HG02642 (cell line): ENCODE measurements around the gene KRTAP3-3.
"Not testable (repeated sequence)": the region's sequence is repeated elsewhere in the genome, so short reads cannot be mapped to it uniquely, and the experiment has no call there.

Source experiments
- ATAC-seq: cut with Tn5 transposase; IDR thresholded peaks from one replicate; pipeline ENCODE4 v1.9.1; 2021; ENCODE audit warnings: mild to moderate bottlenecking; ENCODE audit not compliant: unreplicated experiment, poor library complexity

The KRTAP3-3 gene

GRCh38 chr17:40993839-40994238 lies at the start of gene KRTAP3-3:
TSS of gene KRTAP3-3 (minus strand) at chr17:40994164. CDS start at chr17:40994097, 67 bp downstream.
- ATAC-seq = no peak

- no peak for ATAC-seq
These were observed 49.0 kb upstream of the KRTAP3-3 start for GRCh38 chr17:41042953-41043352.

DNA sequence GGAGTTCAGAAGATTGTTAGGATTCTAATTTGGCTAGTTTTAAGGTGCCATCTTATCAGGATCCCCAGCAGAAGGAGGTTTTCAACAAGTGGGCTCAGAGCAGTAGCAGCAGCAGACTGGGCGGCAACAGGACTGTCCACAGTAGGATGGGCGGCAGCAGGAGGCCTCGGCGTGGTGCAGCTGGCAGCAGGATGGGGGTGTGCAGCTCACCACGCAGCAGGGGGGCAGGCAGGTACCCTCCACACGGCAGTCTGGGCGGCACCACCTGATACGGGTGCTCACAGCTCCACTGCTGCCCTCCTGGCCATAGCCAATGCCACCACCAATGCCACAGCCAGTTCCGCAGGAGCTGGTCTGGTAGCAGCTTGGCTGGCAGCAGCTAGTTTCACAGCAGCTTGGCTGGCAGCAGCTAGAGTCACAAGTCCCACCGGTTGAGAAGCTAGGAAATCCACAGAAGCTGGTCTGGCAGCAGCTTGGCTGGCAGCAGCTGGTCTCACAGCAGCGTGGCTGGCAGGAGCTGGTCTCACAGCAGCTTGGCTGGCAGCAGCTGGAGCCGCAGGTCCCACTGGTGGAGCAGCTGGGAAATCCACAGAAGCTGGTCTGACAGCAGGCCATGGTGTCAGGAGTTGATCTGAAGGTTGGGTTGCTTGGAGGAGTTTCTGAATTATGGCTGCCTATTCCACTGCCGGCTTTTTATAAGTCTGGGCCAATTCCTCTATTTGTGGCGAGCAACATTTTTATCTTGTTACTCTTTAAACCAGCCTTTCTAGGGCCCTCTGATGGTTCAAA lies 47.0 kb upstream of the KRTAP3-3 start, which contains the start of gene KRTAP1-1:
TSS of gene KRTAP1-1 (minus strand) at position 668 of the 789 bp plus-strand sequence. CDS start at position 615, 53 bp downstream.
- ATAC-seq = not testable (repeated sequence)

- ATAC-seq = no peak
These were observed 43.9 kb upstream of the KRTAP3-3 start for GRCh38 chr17:41037853-41038350.

GRCh38 chr17:41034346-41034935 lies 40.5 kb upstream of the KRTAP3-3 start, which contains the start of gene KRTAP1-3:
TSS of gene KRTAP1-3 (minus strand) at chr17:41034874. CDS start at chr17:41034821, 53 bp downstream.
- ATAC-seq = not testable (repeated sequence)

DNA sequence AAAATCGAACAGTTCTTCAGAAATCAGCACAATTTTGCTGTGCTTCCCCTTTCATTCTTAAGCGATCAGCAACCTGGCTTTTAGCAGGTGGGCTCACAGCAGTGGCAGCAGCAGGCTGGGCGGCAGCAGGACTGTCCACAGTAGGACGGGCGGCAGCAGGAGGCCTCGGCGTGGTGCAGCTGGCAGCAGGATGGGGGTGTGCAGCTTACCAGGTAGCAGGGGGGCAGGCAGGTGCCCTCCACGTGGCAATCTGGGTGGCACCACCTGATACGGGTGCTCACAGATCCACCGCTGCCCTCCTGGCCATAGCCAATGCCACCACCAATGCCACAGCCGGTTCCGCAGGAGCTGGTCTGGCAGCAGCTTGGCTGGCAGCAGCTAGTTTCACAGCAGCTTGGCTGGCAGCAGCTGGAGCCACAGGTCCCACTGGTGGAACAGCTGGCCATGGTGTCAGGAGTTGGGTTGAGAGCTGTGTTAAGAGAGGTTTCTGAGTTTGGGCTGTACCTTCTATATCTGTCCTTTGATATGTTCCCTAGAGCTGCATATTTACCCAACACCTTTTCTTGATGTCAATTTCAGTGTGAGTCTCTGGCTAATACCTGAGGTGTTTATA lies 35.8 kb upstream of the KRTAP3-3 start, which contains the start of gene KRTAP1-4:
TSS of gene KRTAP1-4 (minus strand) at position 563 of the 613 bp plus-strand sequence. CDS start at position 446, 117 bp downstream.
- ATAC-seq = no peak

GRCh38 chr17:41026715-41027471 lies 32.9 kb upstream of the KRTAP3-3 start, which contains the start of gene KRTAP1-5:
TSS of gene KRTAP1-5 (minus strand) at chr17:41027208. CDS start at chr17:41027155, 53 bp downstream.
- ATAC-seq = no peak

DNA sequence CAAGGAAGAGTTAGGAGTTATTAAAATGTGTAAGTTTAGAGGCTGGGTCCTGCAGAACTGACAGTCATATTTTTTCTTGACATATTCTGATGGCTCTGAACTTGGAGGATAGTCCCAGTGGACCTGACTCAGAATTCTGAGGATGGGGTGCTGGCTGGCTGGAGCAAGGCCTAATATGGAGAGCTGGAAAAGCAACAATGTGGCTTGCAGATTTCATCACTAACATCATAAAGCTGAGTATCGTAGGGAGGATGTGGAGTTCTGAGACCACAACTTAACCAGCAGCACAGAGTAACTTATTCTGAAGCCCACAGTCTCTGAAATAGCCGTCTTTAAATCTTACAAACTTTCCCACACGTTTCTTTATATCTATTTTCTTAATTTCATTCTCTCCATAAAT lies 30.7 kb upstream of the KRTAP3-3 start:
- ATAC-seq = no peak

- no peak for ATAC-seq
These were observed 26.4 kb upstream of the KRTAP3-3 start for GRCh38 chr17:41020336-41020735.

- no peak for ATAC-seq
These were observed 25.5 kb upstream of the KRTAP3-3 start for GRCh38 chr17:41019415-41019814.

- ATAC-seq = no peak
These were observed 24.6 kb upstream of the KRTAP3-3 start for GRCh38 chr17:41018541-41018940.

DNA sequence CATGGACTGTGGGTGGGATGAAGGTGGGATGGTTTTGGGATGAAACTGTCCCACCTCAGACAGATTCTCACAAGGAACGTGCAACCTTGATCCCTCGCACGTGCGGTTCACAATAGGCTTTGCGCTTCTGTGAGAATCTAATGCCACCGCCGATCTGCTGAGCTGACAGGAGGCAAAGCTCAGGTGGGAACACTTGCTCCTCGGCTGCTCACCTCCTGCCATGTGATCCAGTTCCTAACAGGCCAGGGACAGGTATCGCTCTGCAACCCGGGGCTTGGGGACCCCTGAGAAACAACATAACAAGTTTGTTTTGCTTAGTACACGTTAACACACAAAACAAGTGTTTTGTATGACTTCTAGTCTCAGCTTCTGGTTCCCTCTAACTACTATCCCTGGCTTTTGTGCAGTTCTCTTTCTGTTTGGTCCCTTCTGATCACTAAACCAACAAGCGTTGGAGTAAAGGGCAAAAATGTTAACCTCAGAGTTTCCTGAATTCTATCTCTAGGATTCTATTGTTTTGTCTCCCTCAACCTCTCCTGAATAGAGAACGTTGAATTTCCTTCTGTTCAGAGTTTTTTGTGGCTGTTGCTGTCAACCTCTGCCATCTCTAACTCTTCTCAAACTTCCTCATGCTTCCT lies 22.7 kb upstream of the KRTAP3-3 start:
- ATAC-seq = no peak

DNA sequence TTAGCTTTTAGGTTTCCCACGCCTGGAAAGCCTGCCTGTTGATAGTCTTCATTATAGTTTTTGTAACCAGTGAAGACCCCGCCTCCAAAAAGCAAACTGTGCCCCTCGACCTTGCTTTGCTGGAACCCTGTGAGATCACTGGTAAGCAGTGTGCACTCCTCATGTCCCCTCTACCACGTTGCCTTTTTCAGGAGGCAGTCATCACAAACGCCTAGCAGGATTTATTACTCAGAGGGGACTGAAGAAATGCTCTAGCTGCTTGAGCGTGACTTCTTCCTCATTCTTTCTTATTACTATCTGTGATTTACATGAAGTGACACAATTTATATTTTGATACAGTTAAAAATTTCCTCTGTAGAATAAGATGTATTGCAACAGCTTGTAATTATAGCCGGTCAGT lies 21.5 kb upstream of the KRTAP3-3 start:
- ATAC-seq = no peak

DNA sequence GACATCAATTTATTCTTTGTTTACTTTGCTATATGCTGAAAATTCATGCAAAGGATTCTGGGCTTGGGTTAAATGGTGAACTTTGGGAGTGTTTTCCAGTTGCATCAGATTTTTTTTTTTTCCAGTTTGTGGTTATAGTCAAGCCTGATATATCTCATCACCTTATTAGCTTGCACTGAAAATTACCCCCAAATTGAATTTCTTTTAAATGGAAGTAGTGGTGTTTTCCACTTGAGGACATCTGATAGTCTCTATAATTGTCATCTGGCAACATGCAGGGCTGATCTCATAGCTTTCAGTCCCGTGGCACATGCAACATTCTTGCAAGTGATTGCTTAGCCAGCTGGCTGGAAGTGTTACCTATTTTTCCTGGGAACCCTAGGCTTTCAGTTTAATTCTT lies 19.6 kb upstream of the KRTAP3-3 start:
- no peak for ATAC-seq

DNA sequence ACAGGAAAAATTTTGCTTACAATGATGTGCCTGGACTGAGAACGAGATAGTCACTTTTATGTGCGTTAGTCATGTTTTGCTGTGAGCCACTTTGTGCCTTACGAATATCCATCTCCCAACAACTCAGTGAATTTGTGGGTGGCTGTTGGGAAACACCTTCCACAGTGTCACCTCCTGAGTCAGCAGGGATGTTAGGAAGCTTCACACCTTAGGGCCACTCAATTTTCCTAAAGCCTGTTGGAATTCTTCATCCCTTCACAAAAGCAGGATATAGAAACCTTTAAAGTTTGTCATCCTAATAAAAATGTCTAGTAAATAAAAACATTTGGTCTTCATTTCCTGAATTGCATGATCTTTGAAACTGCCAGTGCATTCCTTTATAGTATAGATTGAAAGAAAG lies 19.2 kb upstream of the KRTAP3-3 start:
- no peak for ATAC-seq

DNA sequence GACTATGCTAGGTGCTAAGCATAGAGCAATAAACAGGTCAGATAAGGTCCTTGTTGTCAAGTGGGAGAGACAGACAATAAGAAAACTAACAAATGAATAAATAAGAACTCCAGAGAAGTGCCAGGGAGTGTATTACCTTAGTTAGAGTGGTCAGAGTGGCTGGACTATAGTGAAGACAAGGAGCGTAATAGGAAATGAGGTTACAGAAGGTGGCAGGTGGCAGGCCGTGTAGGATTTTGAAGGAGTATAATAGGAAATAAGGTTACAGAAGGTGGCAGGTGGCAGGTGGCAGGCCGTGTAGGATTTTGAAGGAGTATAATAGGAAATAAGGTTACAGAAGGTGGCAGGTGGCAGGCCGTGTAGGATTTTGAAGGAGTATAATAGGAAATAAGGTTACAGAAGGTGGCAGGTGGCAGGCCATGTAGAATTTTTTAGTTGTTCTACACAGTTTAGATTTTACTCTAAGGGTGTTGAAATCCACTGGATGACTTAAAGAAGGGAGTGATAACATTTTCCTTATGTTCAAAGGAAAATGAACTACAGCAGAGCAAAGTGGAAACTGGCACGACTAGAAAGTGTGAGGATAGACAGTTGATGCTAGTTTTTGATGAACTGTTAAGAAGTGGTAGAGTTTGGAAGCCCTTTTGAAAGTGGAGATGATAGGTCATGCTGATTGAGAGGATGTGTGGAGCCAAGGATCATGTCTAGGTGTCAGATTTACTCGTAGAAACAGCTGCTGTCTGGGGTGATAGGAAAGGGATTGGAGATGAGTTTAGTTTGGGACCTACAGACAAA lies 18.6 kb upstream of the KRTAP3-3 start:
- ATAC-seq = no peak

- no peak for ATAC-seq
These were observed 16.5 kb upstream of the KRTAP3-3 start for GRCh38 chr17:41010441-41010840.

GRCh38 chr17:41009936-41010335 lies 16.0 kb upstream of the KRTAP3-3 start:
- ATAC-seq = no peak

DNA sequence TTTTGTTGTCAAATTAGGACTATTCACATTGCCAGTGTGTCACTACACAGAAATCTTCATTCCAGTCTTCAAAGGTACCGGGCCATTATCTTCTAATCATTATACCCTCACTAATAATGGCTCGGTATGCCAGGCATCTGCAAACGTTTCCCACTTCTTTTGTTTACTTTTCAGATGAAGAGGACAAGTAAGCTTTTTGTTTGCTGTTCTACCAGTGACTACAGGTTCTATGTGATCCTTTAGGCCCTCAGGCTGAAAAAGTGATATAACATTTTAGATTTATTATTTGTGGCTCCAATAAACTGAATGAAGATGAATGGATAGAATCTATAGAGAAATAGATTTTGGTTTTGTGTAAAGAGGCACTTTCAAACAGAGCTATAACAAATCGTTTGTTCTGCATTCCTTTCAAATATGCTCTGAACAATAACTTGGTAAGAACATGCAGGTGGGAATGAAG lies 15.4 kb upstream of the KRTAP3-3 start:
- no peak for ATAC-seq
